ENCODE results near the gene OASL. TPM values are rescaled to one million over a fixed set of nuclear protein-coding genes. Genes with fewer than 3 reads are reported as not detected.

The OASL gene
- total RNA-seq, 2 experiments from 2014 or later, result 28.5 to 34.2 TPM

- DNase-seq, result no peak
- ChIA-PET POLR2A (no interaction called here), CTCF (interaction anchor here (1.7 kb wide), 1 partner anchor 16 kb away, joined by 5 read pairs; no protein-coding TSS in a partner anchor)
- Mint-ChIP-seq H3K27ac (no peak overlapping the region), H3K36me3 (ENCODE audit: low read depth) (peaks cover 52% of the 10 kb centered on the region), H3K4me3 (no peak overlapping the region), H3K27me3 (no peaks in the 10 kb centered on the region), H3K4me1 (no peaks in the 10 kb centered on the region), H3K9me3 (no peaks in the 10 kb centered on the region)
Measured at GRCh38 chr12:121021754-121022153, 17.3 kb downstream of the OASL start.

- Mint-ChIP-seq H3K27me3 (no peaks in the 10 kb centered on the region), H3K9me3 (no peaks in the 10 kb centered on the region), H3K4me1 (peaks cover 18% of the 10 kb centered on the region), H3K36me3 (ENCODE audit: low read depth) (peaks cover 36% of the 10 kb centered on the region), H3K4me3 (no peak overlapping the region), H3K27ac (no peak overlapping the region)
- ChIA-PET CTCF (interaction anchor here (0.6 kb wide), 1 partner anchor 84 kb away, joined by 3 read pairs; no protein-coding TSS in a partner anchor), POLR2A (no interaction called here)
- no peak for DNase-seq
Measured at GRCh38 chr12:121018860-121019617, 20.0 kb downstream of the OASL start.

GRCh38 chr12:121017966-121018491 lies 21.0 kb downstream of the OASL start:
- Mint-ChIP-seq H3K27me3 (no peaks in the 10 kb centered on the region), H3K27ac (no peak overlapping the region), H3K9me3 (no peaks in the 10 kb centered on the region), H3K4me1 (peaks cover 25% of the 10 kb centered on the region), H3K4me3 (no peak overlapping the region), H3K36me3 (ENCODE audit: low read depth) (peaks cover 28% of the 10 kb centered on the region)
- CTCF ChIA-PET, result interaction anchor here (1.0 kb wide), 1 partner anchor 11 kb away, joined by 10 read pairs; no protein-coding TSS in a partner anchor
- no peak for DNase-seq
- POLR2A ChIA-PET, result no interaction called here

- Mint-ChIP-seq H3K27ac (peak within 1 kb of the TSS; percentile 96), H3K9me3 (no peaks in the 10 kb centered on the region), H3K4me3 (peak within 1 kb of the TSS; percentile 99), H3K27me3 (no peaks in the 10 kb centered on the region), H3K36me3 (ENCODE audit: low read depth) (peaks cover 31% of the 10 kb centered on the region), H3K4me1 (peaks cover 25% of the 10 kb centered on the region)
- ChIA-PET POLR2A (interaction anchor here (0.6 to 0.7 kb wide), 2 partner anchors 389 to 568 kb away, joined by 3 to 4 read pairs; no protein-coding TSS in a partner anchor), CTCF (interaction anchor here (0.6 to 1.7 kb wide), 3 partner anchors 11 to 656 kb away, joined by 3 to 5 read pairs (median 3); no protein-coding TSS in a partner anchor)
- DNase-seq, result peak; percentile 96
Measured at GRCh38 chr12:121015825-121016766, 22.9 kb downstream of the OASL start, which contains the start of gene C12orf43. Gene C12orf43, minus strand, starts transcription at chr12:121016487. Its CDS starts 13 bp downstream, at chr12:121016474.

DNA sequence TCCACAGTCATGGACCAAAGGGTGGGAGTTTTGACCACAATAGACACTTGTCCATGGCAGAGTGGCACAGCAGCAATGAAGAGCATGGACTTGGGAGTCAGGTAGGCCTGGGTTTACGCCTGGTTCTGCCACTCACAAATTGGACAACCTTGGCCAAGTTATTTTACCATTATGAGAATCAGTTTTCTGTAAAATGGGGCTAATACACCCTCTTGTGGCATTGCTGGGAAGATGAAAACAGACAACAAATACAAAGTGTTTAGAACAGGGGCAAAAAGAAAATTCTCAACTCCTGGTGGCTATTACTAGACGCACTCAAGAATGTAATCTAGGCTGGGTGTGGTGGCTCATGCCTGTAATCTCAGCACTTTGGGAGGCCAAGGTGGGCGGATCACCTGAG lies 25.3 kb downstream of the OASL start:
- no peaks in the 10 kb centered on the region for H3K27me3 Mint-ChIP-seq
- CTCF ChIA-PET, result no interaction called here
- peaks cover 14% of the 10 kb centered on the region for H3K36me3 Mint-ChIP-seq (ENCODE audit: low read depth)
- H3K4me3 Mint-ChIP-seq, result no peak overlapping the region
- H3K4me1 Mint-ChIP-seq, result peaks cover 25% of the 10 kb centered on the region
- no peak for DNase-seq
- POLR2A ChIA-PET, result no interaction called here
- no peak overlapping the region for H3K27ac Mint-ChIP-seq
- H3K9me3 Mint-ChIP-seq, result no peaks in the 10 kb centered on the region

GRCh38 chr12:121011820-121012219 lies 27.2 kb downstream of the OASL start:
- CTCF ChIA-PET, result interaction anchor here (1.6 kb wide), 1 partner anchor 48 kb away, joined by 3 read pairs; no protein-coding TSS in a partner anchor

GRCh38 chr12:121010860-121011259 lies 28.2 kb downstream of the OASL start:
- peaks cover 24% of the 10 kb centered on the region for H3K36me3 Mint-ChIP-seq (ENCODE audit: low read depth)
- ChIA-PET POLR2A (no interaction called here), CTCF (interaction anchor here (0.5 to 1.2 kb wide), 3 partner anchors 164 to 424 kb away, joined by 3 to 4 read pairs (median 3); no protein-coding TSS in a partner anchor)
- no peaks in the 10 kb centered on the region for H3K9me3 Mint-ChIP-seq
- no peak overlapping the region for H3K27ac Mint-ChIP-seq
- H3K4me3 Mint-ChIP-seq, result no peak overlapping the region
- DNase-seq, result no peak
- peaks cover 20% of the 10 kb centered on the region for H3K4me1 Mint-ChIP-seq
- H3K27me3 Mint-ChIP-seq, result no peaks in the 10 kb centered on the region

More at GRCh38 chr12:121011820-121012219, 27.2 kb downstream of the OASL start:
- no peaks in the 10 kb centered on the region for H3K9me3 Mint-ChIP-seq
- H3K4me3 Mint-ChIP-seq, result no peak overlapping the region
- peaks cover 25% of the 10 kb centered on the region for H3K4me1 Mint-ChIP-seq
- H3K27ac Mint-ChIP-seq, result no peak overlapping the region
- DNase-seq, result no peak
- POLR2A ChIA-PET, result no interaction called here
- H3K27me3 Mint-ChIP-seq, result no peaks in the 10 kb centered on the region
- H3K36me3 Mint-ChIP-seq (ENCODE audit: low read depth), result peaks cover 24% of the 10 kb centered on the region

- ChIA-PET CTCF (interaction anchor here (0.6 to 1.2 kb wide), 3 partner anchors 30 to 413 kb away, joined by 3 read pairs; no protein-coding TSS in a partner anchor), POLR2A (no interaction called here)
- Mint-ChIP-seq H3K36me3 (ENCODE audit: low read depth) (peaks cover 29% of the 10 kb centered on the region), H3K27ac (no peak overlapping the region), H3K4me3 (no peak overlapping the region), H3K9me3 (no peaks in the 10 kb centered on the region), H3K27me3 (no peaks in the 10 kb centered on the region), H3K4me1 (peaks cover 14% of the 10 kb centered on the region)
- no peak for DNase-seq
Measured at GRCh38 chr12:121009741-121010140, 29.3 kb downstream of the OASL start.

GRCh38 chr12:121008347-121009098 lies 30.5 kb downstream of the OASL start:
- H3K27me3 Mint-ChIP-seq, result no peaks in the 10 kb centered on the region
- peaks cover 35% of the 10 kb centered on the region for H3K36me3 Mint-ChIP-seq (ENCODE audit: low read depth)
- DNase-seq, result no peak
- no peak overlapping the region for H3K4me3 Mint-ChIP-seq
- CTCF ChIA-PET, result interaction anchor here (0.5 to 0.7 kb wide), 2 partner anchors 20 to 167 kb away, joined by 3 to 5 read pairs; no protein-coding TSS in a partner anchor
- POLR2A ChIA-PET, result no interaction called here
- H3K9me3 Mint-ChIP-seq, result no peaks in the 10 kb centered on the region
- H3K4me1 Mint-ChIP-seq, result peaks cover 8% of the 10 kb centered on the region
- H3K27ac Mint-ChIP-seq, result peak overlapping the region; percentile 28

DNA sequence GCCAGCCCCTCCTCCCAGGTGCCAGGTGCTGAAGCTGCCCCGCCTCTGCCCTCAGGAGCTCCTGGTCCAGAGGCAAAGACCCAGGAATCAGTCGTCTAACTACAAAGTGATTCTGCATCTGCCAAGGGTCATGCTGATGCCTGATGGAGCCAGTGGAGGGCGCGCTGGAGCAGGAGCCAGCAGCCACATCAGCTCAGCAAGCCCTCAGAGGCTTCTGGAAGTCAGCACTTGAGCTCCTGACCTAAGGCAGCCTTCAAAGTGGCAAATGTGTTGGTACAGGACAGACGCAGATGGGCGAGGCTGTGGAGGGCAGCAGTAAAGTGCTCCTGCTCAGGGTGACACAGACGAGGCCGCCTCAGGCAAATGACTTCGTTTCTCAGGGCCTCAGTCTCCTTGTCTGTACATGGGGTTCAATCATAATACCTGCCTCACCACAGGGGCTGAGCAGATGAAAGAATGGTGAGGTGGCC lies 33.7 kb downstream of the OASL start:
- peak overlapping the region; percentile 76 for H3K27ac Mint-ChIP-seq
- DNase-seq, result peak; percentile 63
- peaks cover 5% of the 10 kb centered on the region for H3K4me1 Mint-ChIP-seq
- H3K9me3 Mint-ChIP-seq, result no peaks in the 10 kb centered on the region
- CTCF ChIA-PET, result interaction anchor here (0.7 to 3.6 kb wide), 11 partner anchors 9 to 383 kb away, joined by 3 to 15 read pairs (median 3); no protein-coding TSS in a partner anchor
- no peak overlapping the region for H3K4me3 Mint-ChIP-seq
- peaks cover 29% of the 10 kb centered on the region for H3K36me3 Mint-ChIP-seq (ENCODE audit: low read depth)
- POLR2A ChIA-PET, result no interaction called here
- H3K27me3 Mint-ChIP-seq, result no peaks in the 10 kb centered on the region

DNA sequence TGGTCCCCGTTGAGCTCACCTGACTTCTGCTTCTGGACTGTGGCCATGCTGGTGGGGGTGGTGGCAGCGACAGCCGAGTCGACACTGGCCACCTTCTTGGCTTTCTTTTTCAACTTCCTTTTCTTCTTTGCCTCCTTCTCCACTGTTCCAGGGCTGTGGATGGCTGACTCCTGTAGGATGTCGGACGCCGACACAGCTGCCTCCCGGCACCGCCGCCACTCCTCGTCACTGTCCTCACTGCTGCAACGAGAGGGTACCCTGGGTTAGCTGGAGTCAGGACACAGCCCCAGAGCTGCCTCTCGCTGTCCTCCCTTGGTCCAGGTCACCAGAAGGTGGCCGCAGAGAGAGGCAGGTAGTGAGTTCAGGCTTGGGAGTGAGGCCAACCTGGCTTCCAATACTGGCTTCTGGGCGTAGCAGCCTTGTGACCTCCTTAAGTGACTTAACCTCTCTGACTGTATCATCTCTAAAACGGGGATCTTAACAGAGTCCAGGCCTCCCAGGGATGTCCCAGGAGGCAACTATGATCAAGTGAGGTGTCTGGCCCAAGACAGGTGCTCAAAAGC lies 34.7 kb downstream of the OASL start:
- ChIA-PET POLR2A (no interaction called here), CTCF (interaction anchor here (1.1 to 3.6 kb wide), 7 partner anchors 8 to 382 kb away, joined by 3 to 15 read pairs (median 3); no protein-coding TSS in a partner anchor)
- DNase-seq, result no peak
- peaks cover 5% of the 10 kb centered on the region for H3K4me1 Mint-ChIP-seq
- H3K9me3 Mint-ChIP-seq, result no peaks in the 10 kb centered on the region
- no peaks in the 10 kb centered on the region for H3K27me3 Mint-ChIP-seq
- H3K4me3 Mint-ChIP-seq, result no peak overlapping the region
- no peak overlapping the region for H3K27ac Mint-ChIP-seq
- H3K36me3 Mint-ChIP-seq (ENCODE audit: low read depth), result peaks cover 25% of the 10 kb centered on the region
